Liver (tissue), 3 donors: ENCODE measurements around the gene SIGLEC9.

Experiments
- EGR1 ChIP-seq, 2 donors: IDR thresholded peaks; 2 replicates each; pipeline ENCODE4 v1.6.1; 2016 to 2018; ENCODE audit warnings: antibody characterized with exemption in 2 of 2, low read depth in 2 of 2
- FOXA1 ChIP-seq: IDR thresholded peaks from 2 replicates; pipeline ENCODE4 v1.6.1; 2016; ENCODE audit warnings: antibody characterized with exemption
- GABPA ChIP-seq, 2 donors: IDR thresholded peaks in 1 of 2; conservative IDR thresholded peaks in 1 of 2; 2 replicates each; pipeline ENCODE4 v1.6.1; 2016; ENCODE audit warnings: antibody characterized with exemption in 2 of 2, mild to moderate bottlenecking in 1 of 2, moderate library complexity in 1 of 2
- HNF4G ChIP-seq: IDR thresholded peaks from 2 replicates; pipeline ENCODE4 v1.6.1; 2016; ENCODE audit warnings: antibody characterized with exemption
- NR2F2 ChIP-seq: IDR thresholded peaks from 2 replicates; pipeline ENCODE4 v1.6.1; 2016; ENCODE audit warnings: antibody characterized with exemption
- RAD21 ChIP-seq, 2 donors: IDR thresholded peaks; 2 replicates each; pipeline ENCODE4 v1.6.1; 2016; ENCODE audit warnings: antibody characterized with exemption in 2 of 2, mild to moderate bottlenecking in 2 of 2
- REST ChIP-seq: IDR thresholded peaks from 2 replicates; pipeline ENCODE4 v1.6.1; 2016; ENCODE audit warnings: antibody characterized with exemption, mild to moderate bottlenecking
- RXRA ChIP-seq, 2 donors: IDR thresholded peaks; 2 replicates each; pipeline ENCODE4 v1.6.1; 2017 to 2018; ENCODE audit warnings: antibody characterized with exemption in 2 of 2, mild to moderate bottlenecking in 1 of 2
- SP1 ChIP-seq: IDR thresholded peaks from 2 replicates; pipeline ENCODE4 v1.6.1; 2018; ENCODE audit warnings: antibody characterized with exemption, mild to moderate bottlenecking
- TAF1 ChIP-seq: conservative IDR thresholded peaks from 2 replicates; pipeline ENCODE4 v1.6.1; 2016; ENCODE audit warnings: antibody characterized with exemption, mild to moderate bottlenecking
- YY1 ChIP-seq: IDR thresholded peaks from 2 replicates; pipeline ENCODE4 v1.6.1; 2016; ENCODE audit warnings: antibody characterized with exemption, mild to moderate bottlenecking
- TF ChIP-seq, protein P1 (sequence below): fragments of 150-350 bp; IDR thresholded peaks from 2 replicates; pipeline ENCODE4 v1.5.1; 2017; ENCODE audit warnings: improper control_type of control experiment, low read depth, low read length; ENCODE audit not compliant: missing input control
- TF ChIP-seq, protein P2 (sequence below): IDR thresholded peaks from 2 replicates; pipeline ENCODE4 v1.6.1; 2016; ENCODE audit warnings: antibody characterized with exemption
- TF ChIP-seq, protein P3 (sequence below): IDR thresholded peaks from 2 replicates; pipeline ENCODE4 v1.6.1; 2016; ENCODE audit warnings: antibody characterized with exemption
- donor health status: healthy.
- donor health status: healthy.

DNA sequence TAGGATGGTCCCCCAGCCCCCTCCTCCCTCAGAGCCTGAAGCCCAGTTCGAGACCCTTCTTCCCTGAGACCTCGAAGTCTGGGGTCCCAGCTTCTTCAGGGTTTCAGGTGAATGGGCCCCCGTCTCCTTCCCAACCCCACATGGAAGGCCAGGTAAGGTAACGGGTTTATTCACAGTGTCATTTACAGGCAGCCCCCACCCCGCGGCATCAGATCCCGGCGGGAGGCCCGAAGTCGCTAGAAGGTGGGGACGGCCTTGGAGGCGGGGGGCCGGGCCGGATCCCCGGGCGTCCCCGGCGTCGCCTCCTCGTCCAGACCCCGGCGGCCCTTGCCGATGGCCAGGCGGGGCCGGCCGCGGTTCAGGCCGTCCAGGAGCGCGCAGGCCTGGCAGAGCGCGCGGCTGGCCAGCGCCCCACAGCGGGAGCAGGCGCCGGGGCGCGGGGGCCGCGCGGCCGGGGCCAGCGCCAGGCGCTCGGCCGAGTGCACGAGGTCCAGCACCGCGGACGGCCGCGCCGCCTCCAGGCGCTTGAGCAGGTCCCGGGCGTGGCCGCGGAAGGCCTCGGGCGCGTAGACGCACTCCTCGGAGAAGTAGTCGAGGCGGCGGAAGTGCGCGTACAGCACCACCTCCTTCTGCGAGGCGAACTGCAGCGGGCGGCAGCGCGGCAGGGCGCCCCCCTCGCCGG is 26.2 kb upstream of the SIGLEC9 start:
- TF ChIP-seq, protein P1, sequence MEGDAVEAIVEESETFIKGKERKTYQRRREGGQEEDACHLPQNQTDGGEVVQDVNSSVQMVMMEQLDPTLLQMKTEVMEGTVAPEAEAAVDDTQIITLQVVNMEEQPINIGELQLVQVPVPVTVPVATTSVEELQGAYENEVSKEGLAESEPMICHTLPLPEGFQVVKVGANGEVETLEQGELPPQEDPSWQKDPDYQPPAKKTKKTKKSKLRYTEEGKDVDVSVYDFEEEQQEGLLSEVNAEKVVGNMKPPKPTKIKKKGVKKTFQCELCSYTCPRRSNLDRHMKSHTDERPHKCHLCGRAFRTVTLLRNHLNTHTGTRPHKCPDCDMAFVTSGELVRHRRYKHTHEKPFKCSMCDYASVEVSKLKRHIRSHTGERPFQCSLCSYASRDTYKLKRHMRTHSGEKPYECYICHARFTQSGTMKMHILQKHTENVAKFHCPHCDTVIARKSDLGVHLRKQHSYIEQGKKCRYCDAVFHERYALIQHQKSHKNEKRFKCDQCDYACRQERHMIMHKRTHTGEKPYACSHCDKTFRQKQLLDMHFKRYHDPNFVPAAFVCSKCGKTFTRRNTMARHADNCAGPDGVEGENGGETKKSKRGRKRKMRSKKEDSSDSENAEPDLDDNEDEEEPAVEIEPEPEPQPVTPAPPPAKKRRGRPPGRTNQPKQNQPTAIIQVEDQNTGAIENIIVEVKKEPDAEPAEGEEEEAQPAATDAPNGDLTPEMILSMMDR = no peak
- TF ChIP-seq TAF1 (no peak), RAD21 (IDR thresholded peaks at IDR 0.05) (no peak), SP1 (no peak), REST (no peak), GABPA (IDR thresholded peaks at IDR 0.05 in 1 of 2, conservative IDR thresholded peaks at IDR 0.05 in 1 of 2) (no peak), YY1 (no peak), NR2F2 (no peak), HNF4G (no peak), RXRA (IDR thresholded peaks at IDR 0.05) (no peak), EGR1 (IDR thresholded peaks at IDR 0.05; ENCODE audit: low read depth in 2 of 2) (no peak), FOXA1 (no peak)
- TF ChIP-seq, protein P2, sequence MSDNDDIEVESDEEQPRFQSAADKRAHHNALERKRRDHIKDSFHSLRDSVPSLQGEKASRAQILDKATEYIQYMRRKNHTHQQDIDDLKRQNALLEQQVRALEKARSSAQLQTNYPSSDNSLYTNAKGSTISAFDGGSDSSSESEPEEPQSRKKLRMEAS = no peak
- TF ChIP-seq, protein P3, sequence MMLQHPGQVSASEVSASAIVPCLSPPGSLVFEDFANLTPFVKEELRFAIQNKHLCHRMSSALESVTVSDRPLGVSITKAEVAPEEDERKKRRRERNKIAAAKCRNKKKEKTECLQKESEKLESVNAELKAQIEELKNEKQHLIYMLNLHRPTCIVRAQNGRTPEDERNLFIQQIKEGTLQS = no peak
